Measurements from ENCODE around the gene ZSWIM5.
"Not testable (repeated sequence)": the region's sequence is repeated elsewhere in the genome, so short reads cannot be mapped to it uniquely, and the experiment has no call there.

ZSWIM5 gene

DNA sequence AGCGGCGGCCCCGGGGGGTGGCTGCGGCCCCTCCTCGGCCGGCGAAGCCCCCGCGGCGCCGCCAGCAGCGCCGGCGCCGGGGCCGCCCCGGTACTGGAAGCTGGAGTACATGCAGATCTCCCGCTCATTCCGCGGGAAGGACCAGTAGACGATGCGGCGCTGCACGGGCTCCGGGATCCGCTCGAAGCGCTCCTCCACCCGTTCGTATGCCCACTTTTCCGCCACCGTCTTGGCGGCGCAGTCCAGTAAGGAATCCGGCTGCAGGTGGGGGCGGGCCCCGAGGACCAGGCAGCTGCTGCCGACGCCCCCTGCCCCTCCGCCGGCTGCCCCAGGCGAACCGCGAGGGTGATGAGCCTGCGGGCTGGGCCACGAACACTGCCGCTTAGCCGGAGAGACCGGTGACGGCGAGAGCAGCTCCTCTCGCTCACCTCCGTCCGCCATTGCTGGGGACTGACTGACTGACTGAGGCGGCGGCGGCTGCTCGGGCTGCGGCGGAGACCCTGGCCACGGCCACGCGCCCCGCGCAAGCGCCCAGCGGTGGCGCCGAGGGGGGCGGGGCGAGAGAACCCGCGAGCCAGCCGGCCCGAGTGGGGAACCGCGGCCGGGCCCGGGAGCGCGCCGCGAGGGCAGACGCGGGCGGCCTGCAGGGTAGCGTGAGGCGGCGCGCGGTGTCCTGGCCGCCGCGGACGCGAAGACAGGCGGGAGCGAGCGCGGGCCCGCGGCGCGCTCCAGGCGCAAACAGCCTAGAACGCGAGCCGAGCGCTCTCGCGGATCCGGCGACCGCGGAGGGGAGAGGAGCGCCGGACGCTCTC, at the start of gene ZSWIM5:
TSS of gene ZSWIM5 (minus strand) at position 696 of the 812 bp plus-strand sequence. CDS start at position 441, 255 bp downstream.
- peak within 1 kb of the TSS; percentile 49 for H3K27ac Mint-ChIP-seq (ENCODE audit: low read depth)

DNA sequence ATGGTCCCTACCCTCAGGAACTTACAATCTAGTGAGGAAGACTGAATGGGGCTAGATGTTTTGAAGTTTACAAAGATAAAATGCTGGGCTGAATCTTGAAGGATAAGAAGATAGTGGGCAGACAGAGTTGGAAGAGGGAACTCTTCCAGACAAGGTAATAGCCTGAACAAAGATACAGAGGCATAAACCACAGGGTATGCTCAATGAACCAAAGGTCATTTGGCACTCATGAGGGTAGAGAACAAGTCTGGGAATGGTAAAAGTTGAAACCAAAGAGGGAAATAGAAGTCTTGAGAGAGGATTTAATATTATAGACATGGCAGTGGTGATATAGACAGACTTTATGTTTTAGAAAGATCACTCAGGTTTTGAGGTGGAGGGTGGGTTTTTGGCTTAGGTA, 48.1 kb upstream of the ZSWIM5 start:
- no peak overlapping the region for H3K4me3 Mint-ChIP-seq
- H3K4me1 Mint-ChIP-seq, result no peaks in the 10 kb centered on the region
- no peak for DNase-seq (ENCODE audit: low spot score in 2 of 2)
- H3K9me3 Mint-ChIP-seq, result peaks cover 10% of the 10 kb centered on the region
- peaks cover 40% of the 10 kb centered on the region for H3K27me3 Mint-ChIP-seq
- ATAC-seq (replicated peaks; ENCODE audit: extremely low read depth, poor library complexity, severe bottlenecking), result no peak
- H3K36me3 Mint-ChIP-seq (ENCODE audit: insufficient read depth), result no peaks in the 10 kb centered on the region
- H3K27ac Mint-ChIP-seq (ENCODE audit: low read depth), result no peak overlapping the region

More for the DNA sequence above, at the start of gene ZSWIM5:
- H3K4me3 Mint-ChIP-seq, result peak within 1 kb of the TSS; percentile 83
- peaks cover 3% of the 10 kb centered on the region for H3K36me3 Mint-ChIP-seq (ENCODE audit: insufficient read depth)
- ATAC-seq (replicated peaks; ENCODE audit: extremely low read depth, poor library complexity, severe bottlenecking) (peak; percentile 79), DNase-seq (ENCODE audit: low spot score in 2 of 2) (peak; percentile 35 to 46)
- peaks cover 37% of the 10 kb centered on the region for H3K4me1 Mint-ChIP-seq
- H3K9me3 Mint-ChIP-seq, result no peaks in the 10 kb centered on the region
- H3K27me3 Mint-ChIP-seq, result no peaks in the 10 kb centered on the region

DNA sequence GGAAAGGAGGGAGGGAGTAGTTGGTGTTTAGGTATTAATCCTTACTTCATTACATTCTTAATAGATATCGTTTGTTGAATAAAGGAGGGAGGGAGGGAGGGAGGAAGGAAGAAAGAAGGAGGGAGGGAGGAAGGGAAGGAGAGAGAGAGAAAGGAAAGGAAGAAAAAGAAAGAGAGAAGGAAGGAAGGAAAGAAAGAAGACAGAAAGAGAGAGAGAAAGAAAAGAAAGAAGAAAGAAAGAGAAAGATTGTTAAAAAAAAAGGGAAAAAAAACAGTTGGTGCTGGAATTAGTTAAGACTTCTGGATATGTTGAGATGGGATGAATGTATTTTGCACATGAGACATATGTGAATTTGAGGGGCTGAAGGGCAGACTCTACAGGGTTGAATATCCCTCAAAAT, 44.1 kb upstream of the ZSWIM5 start:
- DNase-seq (ENCODE audit: low spot score in 2 of 2) (no peak), ATAC-seq (replicated peaks; ENCODE audit: extremely low read depth, poor library complexity, severe bottlenecking) (no peak)
- Mint-ChIP-seq H3K36me3 (ENCODE audit: insufficient read depth) (no peaks in the 10 kb centered on the region), H3K4me1 (no peaks in the 10 kb centered on the region), H3K27ac (ENCODE audit: low read depth) (no peak overlapping the region), H3K4me3 (no peak overlapping the region), H3K9me3 (no peaks in the 10 kb centered on the region), H3K27me3 (peaks cover 40% of the 10 kb centered on the region)

DNA sequence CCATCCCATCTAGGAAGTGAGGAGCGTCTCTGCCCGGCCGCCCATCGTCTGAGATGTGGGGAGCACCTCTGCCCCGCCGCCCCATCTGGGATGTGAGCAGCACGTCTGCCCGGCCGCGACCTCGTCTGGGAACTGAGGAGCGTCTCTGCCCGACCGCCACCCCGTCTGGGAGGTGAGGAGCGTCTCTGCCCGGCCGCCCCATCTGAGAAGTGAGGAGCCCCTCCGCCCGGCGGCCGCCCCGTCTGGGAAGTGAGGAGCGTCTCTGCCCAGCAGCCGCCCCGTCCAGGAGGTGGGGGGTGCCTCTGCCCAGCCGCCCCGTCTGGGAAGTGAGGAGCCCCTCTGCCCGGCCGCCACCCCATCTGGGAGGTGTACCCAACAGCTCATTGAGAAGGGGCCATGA, 41.6 kb upstream of the ZSWIM5 start:
- H3K27ac Mint-ChIP-seq (ENCODE audit: low read depth); H3K36me3 Mint-ChIP-seq (ENCODE audit: insufficient read depth); ATAC-seq (replicated peaks; ENCODE audit: extremely low read depth, poor library complexity, severe bottlenecking); DNase-seq (ENCODE audit: low spot score in 2 of 2); H3K4me1 Mint-ChIP-seq; H3K9me3 Mint-ChIP-seq; H3K4me3 Mint-ChIP-seq: not testable (repeated sequence)
- peaks cover 24% of the 10 kb centered on the region for H3K27me3 Mint-ChIP-seq

DNA sequence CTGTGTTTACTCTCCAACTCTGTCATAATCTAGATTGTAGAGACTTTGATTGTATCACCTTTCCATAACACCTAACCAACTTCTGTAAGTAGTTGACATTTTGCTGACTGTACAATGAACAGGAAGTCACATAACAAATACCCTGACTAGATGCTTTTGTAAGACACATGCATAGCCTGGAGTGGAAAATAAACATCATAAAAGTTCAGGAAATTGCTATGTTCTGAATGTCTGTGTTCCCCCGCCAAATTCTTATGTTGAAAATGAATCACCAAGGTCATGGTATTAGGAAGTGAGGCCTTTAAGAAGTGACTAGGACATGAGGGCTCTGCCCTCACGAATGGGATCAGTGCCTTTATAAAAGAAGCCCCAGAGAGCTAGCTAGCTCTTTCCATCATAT, 40.4 kb upstream of the ZSWIM5 start:
- no peak overlapping the region for H3K27ac Mint-ChIP-seq (ENCODE audit: low read depth)
- H3K9me3 Mint-ChIP-seq, result no peaks in the 10 kb centered on the region
- H3K4me1 Mint-ChIP-seq, result no peaks in the 10 kb centered on the region
- no peaks in the 10 kb centered on the region for H3K36me3 Mint-ChIP-seq (ENCODE audit: insufficient read depth)
- DNase-seq (ENCODE audit: low spot score in 2 of 2), result no peak
- H3K4me3 Mint-ChIP-seq, result no peak overlapping the region
- no peak for ATAC-seq (replicated peaks; ENCODE audit: extremely low read depth, poor library complexity, severe bottlenecking)
- peaks cover 11% of the 10 kb centered on the region for H3K27me3 Mint-ChIP-seq

DNA sequence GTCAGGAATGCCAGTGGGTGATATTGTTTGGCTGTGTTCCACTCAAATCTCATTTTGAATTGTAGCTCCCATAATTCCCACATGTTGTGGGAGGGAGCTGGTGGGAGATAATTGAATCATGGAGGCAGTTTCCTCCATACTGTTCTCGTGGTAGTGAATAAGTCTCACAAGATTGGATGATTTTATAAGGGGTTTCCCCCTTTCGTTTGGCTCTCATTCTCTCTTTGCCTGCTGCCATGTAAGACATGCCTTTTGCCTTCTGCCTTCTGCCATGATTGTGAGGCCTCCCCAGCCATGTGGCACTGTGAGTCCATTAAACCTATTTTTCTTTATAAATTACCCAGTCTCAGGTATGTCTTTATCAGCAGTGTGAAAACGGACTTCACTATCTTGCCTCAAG, 40.0 kb upstream of the ZSWIM5 start:
- not testable (repeated sequence) for H3K4me3 Mint-ChIP-seq; DNase-seq (ENCODE audit: low spot score in 2 of 2); H3K27me3 Mint-ChIP-seq; H3K4me1 Mint-ChIP-seq; H3K9me3 Mint-ChIP-seq; H3K36me3 Mint-ChIP-seq (ENCODE audit: insufficient read depth); H3K27ac Mint-ChIP-seq (ENCODE audit: low read depth); ATAC-seq (replicated peaks; ENCODE audit: extremely low read depth, poor library complexity, severe bottlenecking)

DNA sequence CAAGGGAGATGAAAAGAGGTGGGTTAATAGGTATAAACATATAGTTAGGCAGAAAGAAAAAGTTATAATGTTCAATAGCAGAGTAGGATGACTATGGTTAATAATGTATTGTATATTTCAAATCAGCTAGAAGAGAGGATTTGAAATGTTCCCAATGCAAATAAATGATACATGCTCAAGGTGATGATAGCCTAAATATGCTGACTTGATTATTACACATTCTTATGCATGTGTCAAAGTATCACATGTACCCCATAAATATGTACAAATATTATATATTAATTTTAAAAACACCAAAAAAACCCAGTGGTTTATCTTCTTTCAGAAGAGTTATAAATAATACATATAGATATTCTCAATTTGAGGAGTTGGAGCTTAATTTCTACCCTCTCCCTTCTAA, 38.3 kb upstream of the ZSWIM5 start:
- DNase-seq (ENCODE audit: low spot score in 2 of 2) (no peak), ATAC-seq (replicated peaks; ENCODE audit: extremely low read depth, poor library complexity, severe bottlenecking) (no peak)
- H3K9me3 Mint-ChIP-seq, result no peaks in the 10 kb centered on the region
- no peak overlapping the region for H3K27ac Mint-ChIP-seq (ENCODE audit: low read depth)
- no peaks in the 10 kb centered on the region for H3K36me3 Mint-ChIP-seq (ENCODE audit: insufficient read depth)
- no peaks in the 10 kb centered on the region for H3K4me1 Mint-ChIP-seq
- H3K27me3 Mint-ChIP-seq, result no peaks in the 10 kb centered on the region
- H3K4me3 Mint-ChIP-seq, result no peak overlapping the region

DNA sequence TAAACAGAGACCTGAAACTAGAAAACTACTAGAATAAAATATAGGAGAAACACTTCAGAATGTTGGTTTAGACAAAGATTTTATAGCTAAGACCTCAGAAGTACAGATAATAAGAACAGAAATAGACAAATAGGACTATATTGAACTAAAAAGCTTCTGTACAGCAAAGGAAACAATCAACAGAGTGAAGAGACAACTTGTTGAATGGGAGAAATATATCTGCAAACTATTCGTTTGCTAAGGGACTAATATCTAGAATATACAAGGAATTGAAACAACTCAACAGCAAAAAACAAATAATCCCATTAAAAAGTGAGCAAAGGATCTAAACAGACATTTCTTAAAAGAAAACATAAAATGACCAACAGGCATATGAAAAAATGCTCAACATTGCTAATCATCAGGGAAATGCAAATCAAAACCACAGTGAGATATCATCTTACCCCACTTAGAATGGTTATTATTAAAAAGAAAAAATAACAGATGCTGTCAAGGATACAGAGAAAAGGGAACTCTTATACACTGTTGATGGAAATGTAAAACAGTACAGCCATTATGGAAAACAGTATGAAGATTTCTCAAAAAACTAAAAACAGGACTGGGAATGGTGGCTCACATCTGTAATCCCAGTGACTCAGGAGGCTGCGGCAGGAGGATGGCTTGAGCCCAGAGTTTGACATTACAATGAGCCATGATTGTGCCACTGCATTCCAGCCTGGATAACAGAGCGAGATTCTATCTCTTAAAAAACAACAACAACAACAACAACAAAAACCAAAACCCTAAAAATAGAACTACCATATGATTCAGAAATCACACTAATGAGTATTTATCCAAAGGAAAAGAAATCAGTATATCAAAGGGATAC, 37.3 kb upstream of the ZSWIM5 start:
- H3K27ac Mint-ChIP-seq (ENCODE audit: low read depth), result no peak overlapping the region
- H3K4me3 Mint-ChIP-seq, result no peak overlapping the region
- ATAC-seq (replicated peaks; ENCODE audit: extremely low read depth, poor library complexity, severe bottlenecking) (no peak), DNase-seq (ENCODE audit: low spot score in 2 of 2) (no peak)
- no peaks in the 10 kb centered on the region for H3K27me3 Mint-ChIP-seq
- H3K9me3 Mint-ChIP-seq, result no peaks in the 10 kb centered on the region
- H3K36me3 Mint-ChIP-seq (ENCODE audit: insufficient read depth), result no peaks in the 10 kb centered on the region
- no peaks in the 10 kb centered on the region for H3K4me1 Mint-ChIP-seq

GRCh38 chr1:45238846-45239245, 32.4 kb upstream of the ZSWIM5 start:
- H3K27ac Mint-ChIP-seq (ENCODE audit: low read depth), result no peak overlapping the region
- ATAC-seq (replicated peaks; ENCODE audit: extremely low read depth, poor library complexity, severe bottlenecking) (no peak), DNase-seq (ENCODE audit: low spot score in 2 of 2) (no peak)
- H3K4me1 Mint-ChIP-seq, result no peaks in the 10 kb centered on the region
- H3K36me3 Mint-ChIP-seq (ENCODE audit: insufficient read depth), result no peaks in the 10 kb centered on the region
- no peaks in the 10 kb centered on the region for H3K27me3 Mint-ChIP-seq
- H3K9me3 Mint-ChIP-seq, result no peaks in the 10 kb centered on the region
- H3K4me3 Mint-ChIP-seq, result no peak overlapping the region

DNA sequence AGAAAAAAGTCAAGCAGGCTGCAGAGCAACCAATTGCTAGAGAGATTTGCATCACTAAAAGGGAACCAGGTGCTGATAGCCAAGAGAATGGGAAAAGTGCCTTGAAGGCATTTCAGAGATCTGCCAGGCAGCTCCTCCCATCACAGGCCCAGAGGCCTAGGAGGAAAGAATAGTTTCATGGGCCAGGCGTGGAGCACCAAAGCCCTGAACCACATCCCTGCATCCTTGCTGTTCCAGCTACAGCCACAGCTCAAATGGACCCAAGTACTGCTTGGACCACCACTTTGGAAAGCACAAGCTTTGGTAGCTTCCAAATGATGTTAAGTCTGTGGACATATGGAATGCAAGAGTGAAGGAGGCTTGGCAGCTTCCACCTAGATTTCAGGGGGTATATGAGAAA, 29.7 kb upstream of the ZSWIM5 start:
- H3K27me3 Mint-ChIP-seq, result no peaks in the 10 kb centered on the region
- no peaks in the 10 kb centered on the region for H3K36me3 Mint-ChIP-seq (ENCODE audit: insufficient read depth)
- H3K27ac Mint-ChIP-seq (ENCODE audit: low read depth), result no peak overlapping the region
- DNase-seq (ENCODE audit: low spot score in 2 of 2) (no peak), ATAC-seq (replicated peaks; ENCODE audit: extremely low read depth, poor library complexity, severe bottlenecking) (no peak)
- H3K4me3 Mint-ChIP-seq, result no peak overlapping the region
- no peaks in the 10 kb centered on the region for H3K9me3 Mint-ChIP-seq
- no peaks in the 10 kb centered on the region for H3K4me1 Mint-ChIP-seq

- ATAC-seq (replicated peaks; ENCODE audit: extremely low read depth, poor library complexity, severe bottlenecking) (peak; percentile 43), DNase-seq (ENCODE audit: low spot score in 2 of 2) (no peak)
- no peaks in the 10 kb centered on the region for H3K36me3 Mint-ChIP-seq (ENCODE audit: insufficient read depth)
- no peaks in the 10 kb centered on the region for H3K27me3 Mint-ChIP-seq
- no peaks in the 10 kb centered on the region for H3K4me1 Mint-ChIP-seq
- H3K27ac Mint-ChIP-seq (ENCODE audit: low read depth), result no peak overlapping the region
- no peak overlapping the region for H3K4me3 Mint-ChIP-seq
- no peaks in the 10 kb centered on the region for H3K9me3 Mint-ChIP-seq
These were observed 24.1 kb upstream of the ZSWIM5 start for GRCh38 chr1:45230537-45230936.

DNA sequence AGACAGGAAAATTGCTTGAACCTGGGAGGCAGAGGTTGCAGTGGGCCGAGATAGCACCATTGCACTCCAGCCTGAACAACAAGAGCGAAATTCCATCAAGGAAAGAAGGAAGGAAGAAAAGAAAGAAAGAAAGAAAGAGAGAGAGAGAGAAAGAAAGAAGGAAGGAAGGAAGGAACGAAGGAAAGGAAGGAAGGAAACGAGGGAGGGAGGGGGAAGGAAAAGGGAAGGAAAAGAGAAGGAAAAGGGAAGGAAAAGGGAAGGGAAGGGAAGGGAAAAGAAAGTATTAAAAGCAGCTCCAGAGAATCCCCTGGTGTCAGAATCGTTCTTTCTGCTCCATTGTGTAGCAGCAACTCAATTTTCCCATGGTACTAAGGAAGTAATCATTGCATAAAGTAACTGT, 19.2 kb upstream of the ZSWIM5 start:
- H3K4me1 Mint-ChIP-seq, result no peaks in the 10 kb centered on the region
- ATAC-seq (replicated peaks; ENCODE audit: extremely low read depth, poor library complexity, severe bottlenecking), result no peak
- no peak overlapping the region for H3K27ac Mint-ChIP-seq (ENCODE audit: low read depth)
- no peaks in the 10 kb centered on the region for H3K9me3 Mint-ChIP-seq
- no peak for DNase-seq (ENCODE audit: low spot score in 2 of 2)
- H3K36me3 Mint-ChIP-seq (ENCODE audit: insufficient read depth), result no peaks in the 10 kb centered on the region
- no peaks in the 10 kb centered on the region for H3K27me3 Mint-ChIP-seq
- no peak overlapping the region for H3K4me3 Mint-ChIP-seq

- not testable (repeated sequence) for H3K9me3 Mint-ChIP-seq; H3K4me1 Mint-ChIP-seq; H3K36me3 Mint-ChIP-seq (ENCODE audit: insufficient read depth); H3K27me3 Mint-ChIP-seq; H3K27ac Mint-ChIP-seq (ENCODE audit: low read depth); H3K4me3 Mint-ChIP-seq; DNase-seq (ENCODE audit: low spot score in 2 of 2); ATAC-seq (replicated peaks; ENCODE audit: extremely low read depth, poor library complexity, severe bottlenecking)
These were observed 17.3 kb upstream of the ZSWIM5 start for GRCh38 chr1:45223710-45224109.
